ENCODE results near the gene DNM3.

DNM3 gene

DNA sequence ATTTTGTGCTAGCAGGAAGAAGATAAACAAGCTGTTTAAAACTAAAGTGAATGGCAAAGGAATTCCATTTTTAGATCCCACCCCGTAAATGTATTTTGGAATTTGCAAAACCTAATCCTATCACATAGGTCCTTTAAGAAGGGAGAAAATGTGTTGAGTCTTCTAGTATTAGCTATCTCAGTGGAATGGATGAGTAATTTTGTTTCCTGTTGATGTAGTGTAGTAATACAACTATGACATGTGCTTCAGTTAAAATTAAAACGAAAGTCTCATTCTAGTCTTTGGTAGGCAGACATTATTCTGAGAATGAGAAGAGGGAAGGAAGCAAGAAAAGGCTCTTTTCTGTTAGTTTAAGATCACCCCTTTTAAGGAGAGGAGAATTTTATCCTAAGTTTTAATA is 313.3 kb downstream of the DNM3 start:
- DNase-seq: no peak
- H3K36me3 Mint-ChIP-seq (ENCODE audit: low read depth): no peaks in the 10 kb centered on the region
- no peaks in the 10 kb centered on the region for H3K27me3 Mint-ChIP-seq (ENCODE audit: low read depth, poor library complexity)
- no peaks in the 10 kb centered on the region for H3K4me1 Mint-ChIP-seq
- TF ChIP-seq, protein P1, sequence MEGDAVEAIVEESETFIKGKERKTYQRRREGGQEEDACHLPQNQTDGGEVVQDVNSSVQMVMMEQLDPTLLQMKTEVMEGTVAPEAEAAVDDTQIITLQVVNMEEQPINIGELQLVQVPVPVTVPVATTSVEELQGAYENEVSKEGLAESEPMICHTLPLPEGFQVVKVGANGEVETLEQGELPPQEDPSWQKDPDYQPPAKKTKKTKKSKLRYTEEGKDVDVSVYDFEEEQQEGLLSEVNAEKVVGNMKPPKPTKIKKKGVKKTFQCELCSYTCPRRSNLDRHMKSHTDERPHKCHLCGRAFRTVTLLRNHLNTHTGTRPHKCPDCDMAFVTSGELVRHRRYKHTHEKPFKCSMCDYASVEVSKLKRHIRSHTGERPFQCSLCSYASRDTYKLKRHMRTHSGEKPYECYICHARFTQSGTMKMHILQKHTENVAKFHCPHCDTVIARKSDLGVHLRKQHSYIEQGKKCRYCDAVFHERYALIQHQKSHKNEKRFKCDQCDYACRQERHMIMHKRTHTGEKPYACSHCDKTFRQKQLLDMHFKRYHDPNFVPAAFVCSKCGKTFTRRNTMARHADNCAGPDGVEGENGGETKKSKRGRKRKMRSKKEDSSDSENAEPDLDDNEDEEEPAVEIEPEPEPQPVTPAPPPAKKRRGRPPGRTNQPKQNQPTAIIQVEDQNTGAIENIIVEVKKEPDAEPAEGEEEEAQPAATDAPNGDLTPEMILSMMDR (IDR thresholded peaks at IDR 0.05): no peak
- no peaks in the 10 kb centered on the region for H3K9me3 Mint-ChIP-seq
- H3K27ac Mint-ChIP-seq: no peak overlapping the region
- H3K4me3 Mint-ChIP-seq: no peak overlapping the region

DNA sequence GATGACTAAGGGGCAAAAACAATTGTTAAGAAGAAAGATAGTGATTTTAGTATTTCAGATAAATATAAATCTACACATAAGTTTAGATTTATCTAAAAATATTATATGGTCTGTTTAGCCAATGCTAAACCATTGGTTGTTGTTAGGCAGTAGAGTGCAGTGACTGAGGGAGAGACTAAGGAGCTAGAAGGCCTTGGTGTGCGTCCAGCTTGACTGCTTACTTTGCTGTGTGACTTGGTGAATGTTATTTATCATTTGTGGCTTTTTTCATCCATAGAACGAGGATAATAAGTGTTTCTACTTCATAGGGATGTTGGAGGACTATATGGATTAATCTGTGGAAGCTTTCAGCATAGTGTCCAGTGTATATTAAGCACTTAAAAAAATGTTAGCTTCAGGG is 314.5 kb downstream of the DNM3 start:
- H3K4me1 Mint-ChIP-seq: no peaks in the 10 kb centered on the region
- no peak for DNase-seq

DNA sequence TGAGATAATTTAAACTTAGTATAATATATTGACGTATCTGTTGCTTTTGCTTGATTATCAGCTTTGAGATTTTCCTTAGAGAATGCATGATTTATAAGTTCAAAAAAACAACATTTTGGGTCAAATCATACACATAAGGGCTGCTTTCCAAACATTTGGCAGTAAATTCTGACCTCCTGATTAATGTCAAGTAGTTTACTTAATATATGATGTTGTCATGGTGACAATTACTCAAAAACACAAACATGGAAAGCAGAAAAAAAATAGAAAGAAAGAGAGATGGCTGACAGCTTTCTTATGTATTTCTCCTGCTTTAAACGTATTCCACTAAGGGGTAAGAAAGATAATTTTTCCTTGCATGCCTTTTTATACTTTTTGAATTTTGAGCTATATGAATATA is 320.9 kb downstream of the DNM3 start:
- no peaks in the 10 kb centered on the region for H3K27me3 Mint-ChIP-seq (ENCODE audit: low read depth, poor library complexity)
- H3K36me3 Mint-ChIP-seq (ENCODE audit: low read depth): no peaks in the 10 kb centered on the region
- TF ChIP-seq, protein P1 (IDR thresholded peaks at IDR 0.05): no peak
- DNase-seq: no peak
- H3K27ac Mint-ChIP-seq: no peak overlapping the region
- no peak overlapping the region for H3K4me3 Mint-ChIP-seq
- no peaks in the 10 kb centered on the region for H3K9me3 Mint-ChIP-seq
- H3K4me1 Mint-ChIP-seq: no peaks in the 10 kb centered on the region

More for the DNA sequence above, 314.5 kb downstream of the DNM3 start:
- TF ChIP-seq, protein P1 (IDR thresholded peaks at IDR 0.05): no peak
- Mint-ChIP-seq H3K4me3 (no peak overlapping the region), H3K9me3 (no peaks in the 10 kb centered on the region), H3K27me3 (ENCODE audit: low read depth, poor library complexity) (no peaks in the 10 kb centered on the region), H3K36me3 (ENCODE audit: low read depth) (no peaks in the 10 kb centered on the region), H3K27ac (no peak overlapping the region)

DNA sequence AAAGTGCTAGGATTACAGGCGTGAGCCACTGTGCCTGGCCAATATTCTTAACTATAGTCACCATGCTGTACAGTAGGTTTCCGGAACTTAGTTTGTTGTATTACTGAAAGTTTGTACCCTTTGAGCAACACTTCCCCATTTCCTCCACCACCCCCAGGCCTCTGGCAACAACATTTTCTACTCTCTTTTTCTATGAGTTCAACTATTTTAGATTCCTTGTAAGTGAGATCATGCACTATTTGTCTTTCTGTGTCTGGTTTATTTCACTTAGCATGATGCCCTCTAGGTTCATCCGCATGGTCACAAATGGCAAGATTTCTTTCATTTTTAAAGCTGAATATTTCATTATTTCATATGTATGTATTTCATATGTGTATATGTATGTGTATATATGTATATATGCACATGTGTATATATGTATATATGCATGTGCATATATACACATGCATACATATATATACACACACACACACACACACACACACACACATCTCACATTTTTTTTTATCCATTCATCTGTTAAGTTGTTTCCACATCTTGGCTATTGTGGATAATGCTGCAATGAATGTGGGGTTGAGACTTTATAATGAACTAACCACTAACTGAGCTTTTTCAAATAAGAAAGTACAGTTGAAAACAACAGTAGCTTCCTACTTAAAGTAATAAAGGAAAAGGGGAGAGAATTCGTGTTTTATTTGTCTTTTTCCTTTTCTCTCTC is 322.4 kb downstream of the DNM3 start:
- H3K27ac Mint-ChIP-seq: no peak overlapping the region
- no peaks in the 10 kb centered on the region for H3K27me3 Mint-ChIP-seq (ENCODE audit: low read depth, poor library complexity)
- TF ChIP-seq, protein P1 (IDR thresholded peaks at IDR 0.05): no peak
- H3K4me1 Mint-ChIP-seq: no peaks in the 10 kb centered on the region
- H3K36me3 Mint-ChIP-seq (ENCODE audit: low read depth): no peaks in the 10 kb centered on the region
- DNase-seq: no peak
- no peak overlapping the region for H3K4me3 Mint-ChIP-seq
- no peaks in the 10 kb centered on the region for H3K9me3 Mint-ChIP-seq

DNA sequence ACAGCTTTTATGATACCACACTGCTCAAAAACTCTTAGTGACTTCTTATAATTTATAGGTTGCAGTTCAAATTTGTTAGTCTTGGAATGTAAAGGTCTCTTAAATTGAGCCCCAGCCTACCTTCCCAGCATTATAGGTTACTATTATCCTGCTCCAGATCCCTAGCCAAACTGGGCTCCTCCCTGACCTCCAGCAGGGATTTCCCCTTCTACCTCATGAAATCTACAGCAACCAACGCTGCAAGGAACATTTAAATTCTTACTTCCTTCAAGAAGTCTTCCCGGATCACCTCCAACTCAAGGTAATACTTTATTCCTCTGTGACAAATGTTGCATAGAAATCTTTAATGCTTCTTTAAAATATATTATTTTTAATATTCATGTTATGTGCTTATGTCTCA is 324.1 kb downstream of the DNM3 start:
- Mint-ChIP-seq H3K4me3 (no peak overlapping the region), H3K27me3 (ENCODE audit: low read depth, poor library complexity) (no peaks in the 10 kb centered on the region), H3K27ac (no peak overlapping the region), H3K4me1 (no peaks in the 10 kb centered on the region), H3K36me3 (ENCODE audit: low read depth) (no peaks in the 10 kb centered on the region), H3K9me3 (no peaks in the 10 kb centered on the region)
- DNase-seq: no peak
- TF ChIP-seq, protein P1 (IDR thresholded peaks at IDR 0.05): no peak
